PC-3 (cell line): ENCODE measurements around the gene MID1IP1. TPM values are rescaled to one million over a fixed set of nuclear protein-coding genes. Genes with fewer than 3 reads are reported as not detected.

ENCODE experiments used
- ATAC-seq: fragments of 200-7000 bp; cut with Tn5 transposase; 2 replicates; pipeline ENCODE4 v1.9.1; 2020; ENCODE audit warnings: mild to moderate bottlenecking, moderate library complexity
- BruUV-seq: library from RNA; stranded (reverse); fragments of 400-500 nt; replicated peaks from 2 replicates; lab custom pipeline; 2021; lab: Mats Ljungman, UMichigan
- CTCF ChIA-PET: fragments of 300-600 bp; sonication (Branson Sonifier 250); formaldehyde crosslinking; loops from one replicate; lab custom pipeline; 2022; ENCODE audit warnings: antibody characterized with exemption; lab: Charles Lee
- POLR2A ChIA-PET: fragments of 300-600 bp; sonication (Branson Sonifier 250); formaldehyde crosslinking; loops from one replicate; lab custom pipeline; 2022; ENCODE audit warnings: antibody characterized with exemption; ENCODE audit not compliant: unreplicated experiment; lab: Charles Lee
- DNase-seq: peaks from one replicate; pipeline ENCODE4 v3.0.0-alpha.2; 2015
- H2AFZ ChIP-seq: fragments of 300-600 bp; sonication (generic); 2 replicates; pipeline ENCODE4 v1.6.0; 2016; ENCODE audit warnings: antibody characterized with exemption, low read length
- H3F3A ChIP-seq: fragments of 300-600 bp; sonication (generic); one replicate; pipeline ENCODE4 v1.6.0; 2017; ENCODE audit warnings: antibody characterized with exemption, low read length, control low read depth, mild to moderate bottlenecking; ENCODE audit not compliant: unreplicated experiment
- H3K27ac ChIP-seq: fragments of 300-600 bp; sonication (generic); 2 replicates; pipeline ENCODE4 v1.5.1; 2016; ENCODE audit warnings: mild to moderate bottlenecking, low read length
- H3K27me3 ChIP-seq: fragments of 300-600 bp; sonication (generic); 2 replicates; pipeline ENCODE4 v1.6.1; 2016; ENCODE audit warnings: low read length, mixed read lengths
- H3K36me3 ChIP-seq: fragments of 300-600 bp; sonication (generic); 2 replicates; pipeline ENCODE4 v1.6.1; 2016; ENCODE audit warnings: low read depth, mixed run types, low read length, mixed read lengths
- H3K4me1 ChIP-seq: fragments of 300-600 bp; sonication (generic); 2 replicates; pipeline ENCODE4 v1.5.1; 2016; ENCODE audit warnings: low read length; ENCODE audit not compliant: insufficient read depth
- H3K4me2 ChIP-seq: fragments of 300-600 bp; sonication (generic); 2 replicates; pipeline ENCODE4 v1.6.0; 2016; ENCODE audit warnings: low read length
- H3K4me3 ChIP-seq: fragments of 300-600 bp; sonication (generic); 2 replicates; pipeline ENCODE4 v1.5.1; 2016; ENCODE audit warnings: mild to moderate bottlenecking, low read length, mixed read lengths
- H3K79me2 ChIP-seq: fragments of 300-600 bp; sonication (generic); 2 replicates; pipeline ENCODE4 v1.6.1; 2017; ENCODE audit warnings: low read length, mixed read lengths
- H3K9ac ChIP-seq: fragments of 300-600 bp; sonication (generic); 2 replicates; pipeline ENCODE4 v1.6.0; 2016; ENCODE audit warnings: mild to moderate bottlenecking, low read length
- H3K9me2 ChIP-seq: fragments of 300-600 bp; sonication (generic); replicated peaks from 2 replicates; pipeline ENCODE4 v1.6.1; 2016; ENCODE audit warnings: mixed run types, low read length, mixed read lengths
- H3K9me3 ChIP-seq: fragments of 300-600 bp; sonication (generic); 2 replicates; pipeline ENCODE4 v1.6.1; 2016; ENCODE audit warnings: low read length, mixed read lengths
- H4K20me1 ChIP-seq: fragments of 300-600 bp; sonication (generic); 2 replicates; pipeline ENCODE4 v1.6.1; 2016; ENCODE audit warnings: low read length, mixed read lengths
- EZH2 ChIP-seq: fragments of 300-600 bp; sonication (generic); IDR thresholded peaks from one replicate; pipeline ENCODE4 v1.6.1; 2017; ENCODE audit warnings: antibody characterized with exemption, mild to moderate bottlenecking, low read length; ENCODE audit not compliant: unreplicated experiment
- EZH2phosphoT487 ChIP-seq: fragments of 300-600 bp; sonication (generic); IDR thresholded peaks from 2 replicates; pipeline ENCODE4 v1.6.1; 2018; ENCODE audit warnings: mild to moderate bottlenecking, antibody characterized with exemption, low read length, borderline replicate concordance
- intact Hi-C: fragments of 100-400 bp; cut with micrococcal nuclease; formaldehyde crosslinking; loops from 2 replicates; pipeline ENCODE4 v1.9.0; 2023
- total RNA-seq: library from RNA; depleted of rRNA; stranded (reverse); fragments of >200 nt; gene quantifications from 2 replicates; pipeline ENCODE4 v1.2.3, GENCODE V29; 2014
- TF ChIP-seq, protein P1 (sequence below): fragments of 300-600 bp; sonication (generic); conservative IDR thresholded peaks from 2 replicates; pipeline ENCODE4 v1.5.1; 2017; ENCODE audit warnings: antibody characterized with exemption, low read depth, mild to moderate bottlenecking, low read length

Gene MID1IP1
- total RNA-seq, 1 experiment from 2014 or later, result 122 TPM

DNA sequence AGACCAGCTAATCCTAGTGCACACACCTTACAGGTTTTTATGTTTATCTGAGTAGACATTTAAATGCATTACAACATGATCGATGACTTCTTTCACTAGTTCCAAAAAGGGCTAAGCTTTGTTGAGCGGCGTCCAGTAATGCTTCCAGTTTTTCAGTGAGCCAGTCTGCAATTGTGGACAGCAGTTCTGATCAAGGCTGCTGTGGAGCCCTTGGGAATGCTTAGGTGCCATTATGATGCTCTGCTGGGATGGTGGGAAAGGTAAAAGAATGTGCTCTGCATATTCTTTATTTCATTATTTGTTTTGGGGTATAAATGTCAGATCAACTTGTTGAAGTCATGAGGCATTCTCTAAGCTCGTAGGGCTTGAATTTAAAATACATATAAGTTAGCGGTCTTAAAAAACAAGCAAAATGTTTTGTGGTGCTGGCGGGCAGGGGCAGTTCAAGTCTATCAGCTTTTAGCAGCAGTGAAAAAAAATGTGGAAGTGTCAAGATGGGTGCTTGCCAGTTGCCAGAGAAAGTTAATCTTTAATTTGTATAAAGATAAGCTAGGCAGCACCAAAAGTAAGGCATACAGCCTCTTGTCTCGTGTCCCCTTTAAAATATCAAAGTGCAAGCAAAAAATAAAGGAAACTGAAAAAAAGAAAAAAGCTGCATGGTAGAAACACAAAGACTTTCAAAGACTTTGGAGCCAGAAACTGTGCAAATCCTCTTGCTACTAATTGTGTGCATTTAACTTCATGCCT is 5.8 kb downstream of the MID1IP1 start:
- TF ChIP-seq EZH2, result no peak
- no TSS peak for BruUV-seq
- Histone ChIP-seq H3K27ac (no peak overlapping the region), H3K4me1 (peaks cover 21% of the 10 kb centered on the region), H3K9me2 (no peaks in the 10 kb centered on the region), H3F3A (no peaks in the 10 kb centered on the region), H3K9me3 (no peaks in the 10 kb centered on the region), H4K20me1 (0 out of 2 replicates have a peak, but pooled peaks cover 4% of the 10 kb centered on the region), H3K27me3 (no peaks in the 10 kb centered on the region), H3K9ac (peak overlapping the region; percentile 97), H3K36me3 (peaks cover 14% of the 10 kb centered on the region), H3K79me2 (peaks cover 59% of the 10 kb centered on the region), H2AFZ (no peak overlapping the region), H3K4me3 (peak overlapping the region; percentile 96), H3K4me2 (peak overlapping the region; percentile 100)
- POLR2A ChIA-PET, result interaction anchor here (0.7 to 0.8 kb wide), 2 partner anchors 123 to 175 kb away, joined by 5 to 6 read pairs; no protein-coding TSS in a partner anchor
- intact Hi-C loops, result loop anchor here (2.0 to 10.0 kb wide), 3 partner anchors 14 to 532 kb away; no protein-coding TSS in a partner anchor
- DNase-seq (no peak), ATAC-seq (no peak)
- CTCF ChIA-PET, result no interaction called here

DNA sequence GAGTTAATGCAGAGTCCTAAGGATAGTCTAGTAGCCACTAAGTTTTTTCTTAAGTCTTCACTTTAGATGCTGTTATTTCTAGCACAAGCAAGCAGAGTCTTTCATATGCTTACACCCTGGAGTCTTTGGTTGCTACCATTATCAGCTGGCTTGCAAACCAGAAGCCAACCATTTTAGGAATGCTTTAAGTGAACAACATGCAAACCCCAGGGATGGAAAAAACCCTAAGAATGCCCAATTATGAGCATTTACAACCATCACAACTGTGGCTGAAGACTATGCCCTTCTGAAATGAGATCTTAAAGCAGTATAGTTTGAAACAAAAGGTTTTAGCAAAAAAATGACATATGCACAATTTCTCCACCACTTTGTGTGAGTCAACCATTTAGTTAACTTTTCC is 6.6 kb downstream of the MID1IP1 start:
- Histone ChIP-seq H4K20me1 (0 out of 2 replicates have a peak, but pooled peaks cover 4% of the 10 kb centered on the region), H3K79me2 (peaks cover 51% of the 10 kb centered on the region), H3K27me3 (no peaks in the 10 kb centered on the region), H3K9me3 (no peaks in the 10 kb centered on the region), H3K9ac (no peak overlapping the region), H3K9me2 (no peaks in the 10 kb centered on the region), H3K36me3 (peaks cover 14% of the 10 kb centered on the region), H3F3A (no peaks in the 10 kb centered on the region), H3K4me3 (no peak overlapping the region), H3K27ac (no peak overlapping the region), H2AFZ (no peak overlapping the region), H3K4me2 (0 out of 2 replicates have a peak overlapping the region, but pooled peaks have one; percentile 100), H3K4me1 (peaks cover 20% of the 10 kb centered on the region)
- intact Hi-C loops, result loop anchor here (2.0 to 10.0 kb wide), 3 partner anchors 13 to 533 kb away; no protein-coding TSS in a partner anchor
- DNase-seq (no peak), ATAC-seq (no peak)
- ChIA-PET POLR2A (no interaction called here), CTCF (no interaction called here)
- no TSS peak for BruUV-seq
- no peak for TF ChIP-seq EZH2
- TF ChIP-seq, protein P1, sequence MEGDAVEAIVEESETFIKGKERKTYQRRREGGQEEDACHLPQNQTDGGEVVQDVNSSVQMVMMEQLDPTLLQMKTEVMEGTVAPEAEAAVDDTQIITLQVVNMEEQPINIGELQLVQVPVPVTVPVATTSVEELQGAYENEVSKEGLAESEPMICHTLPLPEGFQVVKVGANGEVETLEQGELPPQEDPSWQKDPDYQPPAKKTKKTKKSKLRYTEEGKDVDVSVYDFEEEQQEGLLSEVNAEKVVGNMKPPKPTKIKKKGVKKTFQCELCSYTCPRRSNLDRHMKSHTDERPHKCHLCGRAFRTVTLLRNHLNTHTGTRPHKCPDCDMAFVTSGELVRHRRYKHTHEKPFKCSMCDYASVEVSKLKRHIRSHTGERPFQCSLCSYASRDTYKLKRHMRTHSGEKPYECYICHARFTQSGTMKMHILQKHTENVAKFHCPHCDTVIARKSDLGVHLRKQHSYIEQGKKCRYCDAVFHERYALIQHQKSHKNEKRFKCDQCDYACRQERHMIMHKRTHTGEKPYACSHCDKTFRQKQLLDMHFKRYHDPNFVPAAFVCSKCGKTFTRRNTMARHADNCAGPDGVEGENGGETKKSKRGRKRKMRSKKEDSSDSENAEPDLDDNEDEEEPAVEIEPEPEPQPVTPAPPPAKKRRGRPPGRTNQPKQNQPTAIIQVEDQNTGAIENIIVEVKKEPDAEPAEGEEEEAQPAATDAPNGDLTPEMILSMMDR, result no peak
- no peak for TF ChIP-seq EZH2phosphoT487

DNA sequence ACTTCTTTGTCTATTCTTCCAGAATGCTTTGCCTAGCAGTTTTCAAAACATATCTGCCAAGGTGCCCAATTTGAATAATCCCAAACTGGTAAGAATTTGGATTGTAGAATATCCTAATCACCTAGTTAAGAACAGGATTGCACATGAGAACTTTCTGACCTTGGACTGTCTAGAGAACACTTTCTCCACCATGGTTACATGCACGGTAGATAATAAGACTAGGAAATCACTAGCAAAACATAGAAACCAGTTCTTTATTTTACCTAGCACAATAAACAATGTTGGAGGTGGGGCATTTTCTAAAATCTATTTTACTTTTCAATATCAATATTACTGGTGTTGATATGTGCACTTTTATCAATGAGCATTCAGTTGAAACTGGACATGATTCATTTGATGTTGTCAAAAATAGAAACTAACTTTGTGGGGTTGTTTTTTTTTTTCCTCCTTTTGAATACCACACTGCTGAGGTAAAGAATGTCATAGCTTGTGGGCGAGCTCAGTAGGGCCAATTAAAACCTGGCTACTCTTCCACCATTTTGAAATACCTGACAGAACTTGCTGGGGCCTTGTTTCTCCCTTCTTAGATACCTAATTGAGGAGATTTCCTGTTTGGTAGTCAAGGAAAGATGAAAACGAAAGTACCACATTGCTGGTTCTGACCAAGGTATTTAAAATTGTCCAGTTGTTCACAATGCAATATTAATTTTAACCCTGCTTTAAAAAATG is 10.4 kb downstream of the MID1IP1 start:
- BruUV-seq, result no TSS peak
- POLR2A ChIA-PET, result no interaction called here
- Histone ChIP-seq H3F3A (no peaks in the 10 kb centered on the region), H3K36me3 (no peaks in the 10 kb centered on the region), H3K27me3 (no peaks in the 10 kb centered on the region), H3K4me2 (no peak overlapping the region), H3K9me2 (no peaks in the 10 kb centered on the region), H2AFZ (no peak overlapping the region), H3K79me2 (peaks cover 15% of the 10 kb centered on the region), H3K9me3 (no peaks in the 10 kb centered on the region), H4K20me1 (no peaks in the 10 kb centered on the region), H3K4me1 (peaks cover 14% of the 10 kb centered on the region), H3K4me3 (no peak overlapping the region), H3K9ac (no peak overlapping the region), H3K27ac (no peak overlapping the region)
- no peak for ATAC-seq
- intact Hi-C loops, result no loop called here
- DNase-seq, result no peak
- TF ChIP-seq EZH2, result no peak
- TF ChIP-seq, protein P1, result no peak
- no peak for TF ChIP-seq EZH2phosphoT487
- CTCF ChIA-PET, result no interaction called here
